H9 (cell line): ENCODE data around the gene VWA8. TPM values are rescaled to one million over a fixed set of nuclear protein-coding genes. Genes with fewer than 3 reads are reported as not detected.
A peak's percentile ranks its signal among the peaks of the same experiment; 100 is the strongest.

Experiments
- DNase-seq: peaks from one replicate; pipeline ENCODE4 v3.0.0-alpha.2; 2017
- H2AFZ ChIP-seq: one replicate; pipeline ENCODE4 v1.6.1; 2013; ENCODE audit warnings: mild to moderate bottlenecking, low read length, control low read depth, moderate library complexity
- H2AK5ac ChIP-seq: 2 replicates; pipeline ENCODE4 v1.6.1; 2013; ENCODE audit warnings: low read length, control low read depth, mixed read lengths; ENCODE audit not compliant: insufficient read length
- H2BK120ac ChIP-seq: one replicate; pipeline ENCODE4 v1.6.1; 2013; ENCODE audit warnings: low read depth, mild to moderate bottlenecking, low read length, control low read depth, inconsistent platforms; ENCODE audit not compliant: poor library complexity, severe bottlenecking
- H2BK12ac ChIP-seq: 2 replicates; pipeline ENCODE4 v1.6.1; 2013; ENCODE audit warnings: low read length, control low read depth, mixed read lengths, low read depth; ENCODE audit not compliant: insufficient read length
- H2BK15ac ChIP-seq: 2 replicates; pipeline ENCODE4 v1.6.1; 2013; ENCODE audit warnings: low read depth, low read length, control low read depth
- H2BK20ac ChIP-seq: one replicate; pipeline ENCODE4 v1.6.1; 2013; ENCODE audit warnings: low read depth, mild to moderate bottlenecking, low read length, control low read depth, inconsistent platforms; ENCODE audit not compliant: poor library complexity, severe bottlenecking
- H2BK5ac ChIP-seq: 2 replicates; pipeline ENCODE4 v1.6.1; 2013; ENCODE audit warnings: low read length, control low read depth, mixed read lengths; ENCODE audit not compliant: insufficient read length
- H3K14ac ChIP-seq: 2 replicates; pipeline ENCODE4 v1.6.1; 2013; ENCODE audit warnings: low read length, control low read depth; ENCODE audit not compliant: insufficient read depth
- H3K18ac ChIP-seq: 2 replicates; pipeline ENCODE4 v1.6.1; 2013; ENCODE audit warnings: low read depth, mild to moderate bottlenecking, mixed read lengths, low read length, control low read depth; ENCODE audit not compliant: insufficient read length
- H3K23ac ChIP-seq: 2 replicates; pipeline ENCODE4 v1.6.1; 2013; ENCODE audit warnings: low read length, control low read depth, mixed read lengths, low read depth; ENCODE audit not compliant: insufficient read length
- H3K23me2 ChIP-seq: 2 replicates; pipeline ENCODE4 v1.6.1; 2013; ENCODE audit warnings: low read depth, mild to moderate bottlenecking, mixed read lengths, low read length, control low read depth; ENCODE audit not compliant: insufficient read length, poor library complexity, severe bottlenecking
- H3K27ac ChIP-seq: 2 replicates; pipeline ENCODE4 v1.5.1; 2013; ENCODE audit warnings: low read length, control low read depth, mixed read lengths, low read depth; ENCODE audit not compliant: insufficient read length
- H3K27me3 ChIP-seq: 2 replicates; pipeline ENCODE4 v1.6.1; 2013; ENCODE audit warnings: low read length, control low read depth, inconsistent platforms; ENCODE audit not compliant: insufficient read depth
- H3K4ac ChIP-seq: 2 replicates; pipeline ENCODE4 v1.6.1; 2013; ENCODE audit warnings: low read depth, mild to moderate bottlenecking, control low read depth, inconsistent platforms, low read length, moderate library complexity
- H3K4me1 ChIP-seq: 2 replicates; pipeline ENCODE4 v1.6.1; 2013; ENCODE audit warnings: low read length, control low read depth, inconsistent platforms; ENCODE audit not compliant: insufficient read depth
- H3K4me2 ChIP-seq: 2 replicates; pipeline ENCODE4 v1.6.1; 2013; ENCODE audit warnings: low read length, control low read depth, mixed read lengths; ENCODE audit not compliant: insufficient read length, insufficient read depth
- H3K56ac ChIP-seq: 2 replicates; pipeline ENCODE4 v1.6.1; 2013; ENCODE audit warnings: low read depth, mild to moderate bottlenecking, mixed read lengths, low read length, control low read depth; ENCODE audit not compliant: insufficient read length
- H3K79me1 ChIP-seq: 2 replicates; pipeline ENCODE4 v1.6.1; 2013; ENCODE audit warnings: low read depth, mild to moderate bottlenecking, moderate library complexity, low read length, control low read depth, inconsistent platforms; ENCODE audit not compliant: insufficient read depth, poor library complexity, severe bottlenecking
- H3K79me2 ChIP-seq: 2 replicates; pipeline ENCODE4 v1.6.1; 2013; ENCODE audit warnings: low read length, control low read depth, inconsistent platforms; ENCODE audit not compliant: insufficient read depth
- H3K9ac ChIP-seq: 2 replicates; pipeline ENCODE4 v1.6.1; 2013; ENCODE audit warnings: low read length, control low read depth, mixed read lengths; ENCODE audit not compliant: insufficient read length; ENCODE audit errors: extremely low read depth
- H3K9me3 ChIP-seq: one replicate; pipeline ENCODE4 v1.6.1; 2013; ENCODE audit warnings: low read depth, low read length, inconsistent platforms; ENCODE audit not compliant: control insufficient read depth
- H3T11ph ChIP-seq: one replicate; pipeline ENCODE4 v1.6.1; 2013; ENCODE audit warnings: mild to moderate bottlenecking, low read length, control low read depth, inconsistent platforms
- H4K20me1 ChIP-seq: one replicate; pipeline ENCODE4 v1.6.1; 2013; ENCODE audit not compliant: control insufficient read depth, insufficient read length, insufficient read depth
- H4K5ac ChIP-seq: 2 replicates; pipeline ENCODE4 v1.6.1; 2013; ENCODE audit warnings: low read depth, mild to moderate bottlenecking, mixed read lengths, low read length, control low read depth; ENCODE audit not compliant: insufficient read length
- H4K8ac ChIP-seq: replicated peaks from 2 replicates; pipeline ENCODE4 v1.6.1; 2013; ENCODE audit warnings: low read length, control low read depth, mixed read lengths, low read depth; ENCODE audit not compliant: insufficient read length
- H4K91ac ChIP-seq: 2 replicates; pipeline ENCODE4 v1.6.1; 2013; ENCODE audit warnings: low read depth, mild to moderate bottlenecking, moderate library complexity, mixed read lengths, low read length, control low read depth; ENCODE audit not compliant: insufficient read length
- H3K27ac Mint-ChIP-seq, 3 experiments: 2 replicates in 2 of 3; 3 replicates in 1 of 3; pipeline ENCODE4 v1.8.0; 2020 to 2021; ENCODE audit warnings: mixed read lengths in 3 of 3, mild to moderate bottlenecking in 1 of 3, moderate library complexity in 1 of 3
- H3K27me3 Mint-ChIP-seq: 2 replicates; pipeline ENCODE4 v1.8.0; 2021; ENCODE audit warnings: low read depth, mild to moderate bottlenecking, moderate library complexity, mixed read lengths
- H3K36me3 Mint-ChIP-seq, 3 experiments: 2 replicates in 2 of 3; 3 replicates in 1 of 3; pipeline ENCODE4 v1.8.0; 2020 to 2021; ENCODE audit warnings: low read depth in 3 of 3, mixed read lengths in 3 of 3; ENCODE audit not compliant: insufficient read depth in 1 of 3
- H3K4me1 Mint-ChIP-seq, 2 experiments: 2 replicates each; pipeline ENCODE4 v1.8.0; 2020; ENCODE audit warnings: mixed read lengths in 2 of 2
- H3K4me3 Mint-ChIP-seq, 2 experiments: 2 replicates in 1 of 2; 3 replicates in 1 of 2; pipeline ENCODE4 v1.8.0; 2020 to 2021; ENCODE audit warnings: mild to moderate bottlenecking in 2 of 2, mixed read lengths in 2 of 2, moderate library complexity in 1 of 2
- H3K9me3 Mint-ChIP-seq, 2 experiments: 2 replicates in 1 of 2; 3 replicates in 1 of 2; pipeline ENCODE4 v1.8.0; 2020; ENCODE audit warnings: mild to moderate bottlenecking in 2 of 2, mixed read lengths in 2 of 2, moderate library complexity in 1 of 2
- WGBS: extraction: QIAGEN DNeasy Blood & Tissue Kit; methylation state at CpG from one replicate; pipeline ENCODE4 v1.1.7; 2013; ENCODE audit warnings: missing lambda C conversion rate, low lambda C conversion rate, mixed read lengths; ENCODE audit not compliant: insufficient read length; ENCODE audit errors: extremely low coverage; 5-methylcytosine and 5-hydroxymethylcytosine counted together
- total RNA-seq: library from RNA; stranded (reverse); gene quantifications from 2 replicates; pipeline ENCODE4 v1.2.1, GENCODE V29; 2021
- TF ChIP-seq, protein P1 (sequence below): fragments of 200-600 bp; sonication (generic); conservative IDR thresholded peaks from 3 replicates; pipeline ENCODE4 v1.8.0; 2021; ENCODE audit warnings: antibody characterized with exemption, mild to moderate bottlenecking

Gene VWA8
- total RNA-seq, 1 experiment from 2014 or later: 17.4 TPM

- Histone ChIP-seq H3K27ac (no peak overlapping the region), H3K9me3 (no peaks in the 10 kb centered on the region), H3K27me3 (no peaks in the 10 kb centered on the region), H3K14ac (no peak overlapping the region), H3K56ac (no peak overlapping the region), H2BK12ac (no peak overlapping the region), H3K18ac (no peak overlapping the region), H2BK20ac (no peak overlapping the region), H4K8ac (no peak overlapping the region), H3T11ph (no peak overlapping the region), H3K79me2 (no peaks in the 10 kb centered on the region), H2BK120ac (no peak overlapping the region), H3K23me2 (no peaks in the 10 kb centered on the region), H2AFZ (no peak overlapping the region), H2AK5ac (no peak overlapping the region), H2BK5ac (no peak overlapping the region), H3K4ac (no peak overlapping the region), H4K5ac (no peak overlapping the region), H3K23ac (no peak overlapping the region), H4K20me1 (no peaks in the 10 kb centered on the region), H3K79me1 (no peaks in the 10 kb centered on the region), H3K9ac (no peak overlapping the region), H2BK15ac (no peak overlapping the region), H3K4me1 (no peaks in the 10 kb centered on the region), H4K91ac (no peak overlapping the region), H3K4me2 (no peak overlapping the region)
- H3K27me3 Mint-ChIP-seq: no peaks in the 10 kb centered on the region
- WGBS: 100% methylated on average over 1 of the region's 3 CpGs
- no peak overlapping the region for H3K4me3 Mint-ChIP-seq
- no peaks in the 10 kb centered on the region for H3K9me3 Mint-ChIP-seq
- peak overlapping the region in 1 of 3 experiments; percentile 7; a peak in 1 of 7 replicates for H3K27ac Mint-ChIP-seq
- H3K4me1 Mint-ChIP-seq: peaks cover 0 to 4% of the 10 kb centered on the region in 2 experiments; a peak in 2 of 4 replicates
- TF ChIP-seq, protein P1, sequence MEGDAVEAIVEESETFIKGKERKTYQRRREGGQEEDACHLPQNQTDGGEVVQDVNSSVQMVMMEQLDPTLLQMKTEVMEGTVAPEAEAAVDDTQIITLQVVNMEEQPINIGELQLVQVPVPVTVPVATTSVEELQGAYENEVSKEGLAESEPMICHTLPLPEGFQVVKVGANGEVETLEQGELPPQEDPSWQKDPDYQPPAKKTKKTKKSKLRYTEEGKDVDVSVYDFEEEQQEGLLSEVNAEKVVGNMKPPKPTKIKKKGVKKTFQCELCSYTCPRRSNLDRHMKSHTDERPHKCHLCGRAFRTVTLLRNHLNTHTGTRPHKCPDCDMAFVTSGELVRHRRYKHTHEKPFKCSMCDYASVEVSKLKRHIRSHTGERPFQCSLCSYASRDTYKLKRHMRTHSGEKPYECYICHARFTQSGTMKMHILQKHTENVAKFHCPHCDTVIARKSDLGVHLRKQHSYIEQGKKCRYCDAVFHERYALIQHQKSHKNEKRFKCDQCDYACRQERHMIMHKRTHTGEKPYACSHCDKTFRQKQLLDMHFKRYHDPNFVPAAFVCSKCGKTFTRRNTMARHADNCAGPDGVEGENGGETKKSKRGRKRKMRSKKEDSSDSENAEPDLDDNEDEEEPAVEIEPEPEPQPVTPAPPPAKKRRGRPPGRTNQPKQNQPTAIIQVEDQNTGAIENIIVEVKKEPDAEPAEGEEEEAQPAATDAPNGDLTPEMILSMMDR: no peak
- no peaks in the 10 kb centered on the region for H3K36me3 Mint-ChIP-seq
- no peak for DNase-seq
These were observed 197.1 kb downstream of the VWA8 start for GRCh38 chr13:41763782-41764181.
